GM19043 (cell line): ENCODE data around the gene KLHL41.
"Not testable (repeated sequence)": the region's sequence is repeated elsewhere in the genome, so short reads cannot be mapped to it uniquely, and the experiment has no call there.

Experiments used
- ATAC-seq: cut with Tn5 transposase; IDR thresholded peaks from one replicate; pipeline ENCODE4 v1.9.1; 2021; ENCODE audit warnings: low read depth; ENCODE audit not compliant: unreplicated experiment

Gene KLHL41

GRCh38 chr2:169507698-169508097 is 1.8 kb upstream of the KLHL41 start:
- ATAC-seq, result no peak

- no peak for ATAC-seq
Observed at GRCh38 chr2:169509955-169510354, 453 bp downstream of the KLHL41 start.

GRCh38 chr2:169510496-169510895 is 994 bp downstream of the KLHL41 start:
- ATAC-seq, result no peak

GRCh38 chr2:169511818-169512217 is 2.3 kb downstream of the KLHL41 start:
- no peak for ATAC-seq

- ATAC-seq, result no peak
Observed at GRCh38 chr2:169512525-169512924, 3.0 kb downstream of the KLHL41 start.

GRCh38 chr2:169513094-169513493 is 3.6 kb downstream of the KLHL41 start:
- ATAC-seq, result no peak

- no peak for ATAC-seq
Observed at GRCh38 chr2:169513926-169514325, 4.4 kb downstream of the KLHL41 start.

- not testable (repeated sequence) for ATAC-seq
Observed at GRCh38 chr2:169514758-169515157, 5.3 kb downstream of the KLHL41 start.

GRCh38 chr2:169516488-169516995 is 7.0 kb downstream of the KLHL41 start:
- not testable (repeated sequence) for ATAC-seq

- no peak for ATAC-seq
Observed at GRCh38 chr2:169520896-169521295, 11.4 kb downstream of the KLHL41 start.

GRCh38 chr2:169523681-169524080 is 14.2 kb downstream of the KLHL41 start:
- no peak for ATAC-seq

GRCh38 chr2:169525434-169525833 is 15.9 kb downstream of the KLHL41 start:
- no peak for ATAC-seq

- no peak for ATAC-seq
Observed at GRCh38 chr2:169526451-169526850, 16.9 kb downstream of the KLHL41 start.

GRCh38 chr2:169528271-169528701 is 18.8 kb downstream of the KLHL41 start:
- ATAC-seq, result peak; percentile 90

- ATAC-seq, result not testable (repeated sequence)
Observed at GRCh38 chr2:169539460-169539859, 30.0 kb downstream of the KLHL41 start.

- ATAC-seq, result no peak
Observed at GRCh38 chr2:169540146-169540545, 30.6 kb downstream of the KLHL41 start.

- ATAC-seq, result no peak
Observed at GRCh38 chr2:169542433-169542832, 32.9 kb downstream of the KLHL41 start.

GRCh38 chr2:169546756-169547155 is 37.3 kb downstream of the KLHL41 start:
- no peak for ATAC-seq

- ATAC-seq, result no peak
Observed at GRCh38 chr2:169561364-169561763, 51.9 kb downstream of the KLHL41 start.

GRCh38 chr2:169562084-169562483 is 52.6 kb downstream of the KLHL41 start:
- not testable (repeated sequence) for ATAC-seq

GRCh38 chr2:169562519-169562918 is 53.0 kb downstream of the KLHL41 start:
- no peak for ATAC-seq

- no peak for ATAC-seq
Observed at GRCh38 chr2:169565686-169566085, 56.2 kb downstream of the KLHL41 start.

GRCh38 chr2:169569948-169570347 is 60.4 kb downstream of the KLHL41 start:
- no peak for ATAC-seq
